RWPE2 (cell line): ENCODE measurements around the gene CHFR.
"Not testable (repeated sequence)": the region's sequence is repeated elsewhere in the genome, so short reads cannot be mapped to it uniquely, and the experiment has no call there.

Experiments used
- ATAC-seq: fragments of 200-7000 bp; cut with Tn5 transposase; 3 replicates; pipeline ENCODE4 v1.9.1; 2021; ENCODE audit warnings: low read depth
- DNase-seq: peaks from one replicate; pipeline ENCODE4 v3.0.0-alpha.2; 2020; ENCODE audit warnings: low spot score
- H3K27ac ChIP-seq: fragments of 450-650 bp; 2 replicates; pipeline ENCODE4 v1.5.1; 2017; ENCODE audit warnings: mild to moderate bottlenecking; ENCODE audit not compliant: poor library complexity, severe bottlenecking
- H3K27me3 ChIP-seq: fragments of 250-450 bp; sonication (Bioruptor Pico); 2 replicates; pipeline ENCODE4 v1.5.1; 2021; ENCODE audit warnings: mild to moderate bottlenecking, moderate library complexity; ENCODE audit not compliant: insufficient read depth, poor library complexity, severe bottlenecking
- H3K36me3 ChIP-seq: fragments of 250-450 bp; sonication (Bioruptor Pico); 2 replicates; pipeline ENCODE4 v1.5.1; 2020; ENCODE audit warnings: low read depth, mild to moderate bottlenecking, moderate library complexity
- H3K4me1 ChIP-seq: fragments of 250-450 bp; sonication (Bioruptor Pico); 2 replicates; pipeline ENCODE4 v1.5.1; 2021; ENCODE audit warnings: mild to moderate bottlenecking, moderate library complexity; ENCODE audit not compliant: insufficient read depth, poor library complexity, severe bottlenecking
- H3K4me3 ChIP-seq: fragments of 250-450 bp; sonication (Bioruptor Pico); 2 replicates; pipeline ENCODE4 v1.5.1; 2021; ENCODE audit warnings: mild to moderate bottlenecking, moderate library complexity; ENCODE audit not compliant: severe bottlenecking
- H3K9me3 ChIP-seq: fragments of 250-450 bp; sonication (Bioruptor Pico); 2 replicates; pipeline ENCODE4 v1.5.1; 2021; ENCODE audit warnings: mild to moderate bottlenecking, moderate library complexity; ENCODE audit not compliant: severe bottlenecking
- CTCF ChIP-seq: fragments of 450-650 bp; IDR thresholded peaks from one replicate; pipeline ENCODE4 v1.5.1; 2017; ENCODE audit warnings: mild to moderate bottlenecking, moderate library complexity; ENCODE audit not compliant: poor library complexity, severe bottlenecking

CHFR gene

GRCh38 chr12:132887513-132888351 lies at the start of gene CHFR:
CHFR (minus strand) TSS chr12:132887605; CDS start chr12:132887328, 277 bp downstream.
- peak within 1 kb of the TSS; percentile 70 for H3K27ac ChIP-seq
- peak; percentile 98 for ATAC-seq

GRCh38 chr12:132936921-132937320 lies 49.5 kb upstream of the CHFR start:
- H3K4me3 ChIP-seq, H3K27ac ChIP-seq, H3K27me3 ChIP-seq, DNase-seq, H3K36me3 ChIP-seq, H3K4me1 ChIP-seq, ATAC-seq: not testable (repeated sequence)
- peaks cover 15% of the 10 kb centered on the region for H3K9me3 ChIP-seq

More at GRCh38 chr12:132887513-132888351, at the start of gene CHFR:
- peaks cover 16% of the 10 kb centered on the region for H3K36me3 ChIP-seq
- H3K9me3 ChIP-seq = peaks cover 7% of the 10 kb centered on the region
- no peaks in the 10 kb centered on the region for H3K27me3 ChIP-seq
- DNase-seq = peak; percentile 95
- H3K4me3 ChIP-seq = peak within 1 kb of the TSS; percentile 51
- no peak for TF ChIP-seq CTCF
- no peaks in the 10 kb centered on the region for H3K4me1 ChIP-seq

GRCh38 chr12:132936163-132936562 lies 48.8 kb upstream of the CHFR start:
- TF ChIP-seq CTCF = no peak
- no peak overlapping the region for H3K27ac ChIP-seq
- H3K4me1 ChIP-seq = no peaks in the 10 kb centered on the region
- DNase-seq (no peak), ATAC-seq (no peak)
- H3K9me3 ChIP-seq = peaks cover 23% of the 10 kb centered on the region
- H3K27me3 ChIP-seq = no peaks in the 10 kb centered on the region
- no peak overlapping the region for H3K4me3 ChIP-seq
- H3K36me3 ChIP-seq = peaks cover 5% of the 10 kb centered on the region

GRCh38 chr12:132926415-132926833 lies 39.0 kb upstream of the CHFR start:
- ATAC-seq (no peak), DNase-seq (no peak)
- H3K4me1 ChIP-seq = no peaks in the 10 kb centered on the region
- no peak overlapping the region for H3K4me3 ChIP-seq
- H3K27ac ChIP-seq = no peak overlapping the region
- H3K27me3 ChIP-seq = no peaks in the 10 kb centered on the region
- peaks cover 27% of the 10 kb centered on the region for H3K36me3 ChIP-seq
- peaks cover 73% of the 10 kb centered on the region for H3K9me3 ChIP-seq
- TF ChIP-seq CTCF = no peak

- H3K9me3 ChIP-seq = peaks cover 68% of the 10 kb centered on the region
- no peak overlapping the region for H3K4me3 ChIP-seq
- no peak for TF ChIP-seq CTCF
- no peak for ATAC-seq
- no peak overlapping the region for H3K27ac ChIP-seq
- H3K36me3 ChIP-seq = peaks cover 25% of the 10 kb centered on the region
- no peaks in the 10 kb centered on the region for H3K4me1 ChIP-seq
- no peak for DNase-seq
- H3K27me3 ChIP-seq = no peaks in the 10 kb centered on the region
Measured at GRCh38 chr12:132925597-132926414, 38.4 kb upstream of the CHFR start.
